GM12874 (cell line): ENCODE results near the gene MSL1.

ENCODE experiments used
- CTCF ChIP-seq: IDR thresholded peaks from 2 replicates; pipeline ENCODE4 v1.5.1; 2011; ENCODE audit warnings: low read depth, mild to moderate bottlenecking, control low read depth, low read length, moderate library complexity; ENCODE audit not compliant: insufficient read depth

MSL1 gene

GRCh38 chr17:40122136-40122998 lies 596 bp downstream of the MSL1 start:
- no peak for TF ChIP-seq CTCF

GRCh38 chr17:40122999-40123810 lies 1.4 kb downstream of the MSL1 start:
- TF ChIP-seq CTCF = 0 out of 2 replicates have a peak, but pooled peaks have one; percentile 4

- no peak for TF ChIP-seq CTCF
These were observed 2.0 kb downstream of the MSL1 start for GRCh38 chr17:40123811-40124114.

- no peak for TF ChIP-seq CTCF
These were observed 2.7 kb downstream of the MSL1 start for GRCh38 chr17:40124279-40125141.

- TF ChIP-seq CTCF = no peak
These were observed 7.7 kb downstream of the MSL1 start for GRCh38 chr17:40129498-40129897.

GRCh38 chr17:40130352-40131042 lies 8.7 kb downstream of the MSL1 start:
- TF ChIP-seq CTCF = no peak
